GM18951 (cell line): ENCODE data around the gene NOD2.

Experiments
- POLR2A ChIP-seq: IDR thresholded peaks from 4 replicates; pipeline ENCODE4 v1.6.1; 2011; ENCODE audit warnings: mild to moderate bottlenecking; ENCODE audit not compliant: insufficient read length, insufficient read depth; ENCODE audit errors: extremely low read depth
- in situ Hi-C: fragments of 300-500 bp; cut with MboI; formaldehyde crosslinking; loops from one replicate; pipeline ENCODE4 v1.12.0; 2022; ENCODE audit warnings: low sequenced_read_pairs, mixed read lengths, inconsistent platforms; ENCODE audit not compliant: unreplicated experiment

The NOD2 gene

GRCh38 chr16:50677351-50677750, 16.1 kb upstream of the NOD2 start:
- in situ Hi-C loops, result no loop called here

GRCh38 chr16:50678531-50678930, 14.9 kb upstream of the NOD2 start:
- no peak for TF ChIP-seq POLR2A

More at GRCh38 chr16:50677351-50677750, 16.1 kb upstream of the NOD2 start:
- TF ChIP-seq POLR2A, result no peak

GRCh38 chr16:50679266-50679665, 14.1 kb upstream of the NOD2 start:
- in situ Hi-C loops, result no loop called here
- TF ChIP-seq POLR2A, result no peak

More at GRCh38 chr16:50678531-50678930, 14.9 kb upstream of the NOD2 start:
- in situ Hi-C loops, result no loop called here

GRCh38 chr16:50679676-50680555, 13.5 kb upstream of the NOD2 start:
- no peak for TF ChIP-seq POLR2A
- in situ Hi-C loops, result no loop called here

GRCh38 chr16:50680556-50680893, 12.9 kb upstream of the NOD2 start:
- in situ Hi-C loops, result no loop called here
- no peak for TF ChIP-seq POLR2A

GRCh38 chr16:50681021-50681885, 12.2 kb upstream of the NOD2 start, which contains the start of gene SNX20:
TSS of gene SNX20 (minus strand) at chr16:50681312. CDS start at chr16:50677526, 3,786 bp downstream.
- in situ Hi-C loops, result no loop called here
- TF ChIP-seq POLR2A, result peak; percentile 67

- in situ Hi-C loops, result no loop called here
- peak; percentile 40 for TF ChIP-seq POLR2A
Measured at GRCh38 chr16:50683689-50684374, 9.6 kb upstream of the NOD2 start.

GRCh38 chr16:50684823-50685461, 8.5 kb upstream of the NOD2 start:
- in situ Hi-C loops, result no loop called here
- TF ChIP-seq POLR2A, result no peak

- no peak for TF ChIP-seq POLR2A
- in situ Hi-C loops, result no loop called here
Measured at GRCh38 chr16:50685462-50686063, 7.8 kb upstream of the NOD2 start.

- in situ Hi-C loops, result no loop called here
- no peak for TF ChIP-seq POLR2A
Measured at GRCh38 chr16:50688083-50688482, 5.3 kb upstream of the NOD2 start.

GRCh38 chr16:50688867-50689266, 4.5 kb upstream of the NOD2 start:
- in situ Hi-C loops, result no loop called here
- TF ChIP-seq POLR2A, result no peak

- in situ Hi-C loops, result no loop called here
- TF ChIP-seq POLR2A, result no peak
Measured at GRCh38 chr16:50690177-50690576, 3.2 kb upstream of the NOD2 start.
